Heart left ventricle (tissue), 16 donors: ENCODE data around the gene FPR2. TPM values are rescaled to one million over a fixed set of nuclear protein-coding genes. Genes with fewer than 3 reads are reported as not detected.
A peak's percentile ranks its signal among the peaks of the same experiment; 100 is the strongest.
"Not testable (repeated sequence)": the region's sequence is repeated elsewhere in the genome, so short reads cannot be mapped to it uniquely, and the experiment has no call there.

Experiments used
- ATAC-seq, 4 donors: fragments of 200-7000 bp; cut with Tn5 transposase; one replicate each; pipeline ENCODE4 v1.9.1; 2020 to 2022; ENCODE audit warnings: moderate library complexity in 4 of 4, mild to moderate bottlenecking in 3 of 4, moderate number of reproducible peaks in 1 of 4
- DNase-seq, 5 donors: peaks; one replicate each; pipeline ENCODE4 v3.0.0-alpha.2; 2020
- H3K27ac ChIP-seq, 12 donors: fragments of 200-600 bp; sonication (generic) in 4 of 12; one replicate each; pipeline versions ENCODE4 v1.5.0 to v1.8.0; 2016 to 2022; ENCODE audit warnings: mild to moderate bottlenecking in 2 of 12
- H3K27me3 ChIP-seq, 9 donors: fragments of 200-600 bp; sonication (generic) in 2 of 9; one replicate each; pipeline versions ENCODE4 v1.5.1 to v1.8.0; 2016 to 2022; ENCODE audit warnings: mild to moderate bottlenecking in 3 of 9
- H3K36me3 ChIP-seq, 9 donors: fragments of 200-600 bp; sonication (generic) in 2 of 9; one replicate each; pipeline versions ENCODE4 v1.5.0 to v1.8.0; 2018 to 2022; ENCODE audit warnings: mild to moderate bottlenecking in 2 of 9
- H3K4me1 ChIP-seq, 12 donors: fragments of 200-600 bp; sonication (generic) in 4 of 12; one replicate each; pipeline versions ENCODE4 v1.5.0 to v1.8.0; 2016 to 2022; ENCODE audit warnings: mild to moderate bottlenecking in 3 of 12
- H3K4me3 ChIP-seq, 12 donors: fragments of 200-600 bp; sonication (generic) in 4 of 12; one replicate each; pipeline versions ENCODE4 v1.5.0 to v1.8.0; 2017 to 2022; ENCODE audit warnings: mild to moderate bottlenecking in 9 of 12, moderate library complexity in 4 of 12
- H3K9me3 ChIP-seq, 12 donors: fragments of 200-600 bp; sonication (generic) in 4 of 12; one replicate each; pipeline versions ENCODE4 v1.5.0 to v1.8.0; 2016 to 2022; ENCODE audit warnings: mild to moderate bottlenecking in 1 of 12
- CTCF ChIP-seq, 12 donors: fragments of 200-600 bp; sonication (generic) in 4 of 12; IDR thresholded peaks; one replicate each; pipeline versions ENCODE4 v1.5.0 to v1.8.0; 2018 to 2022; ENCODE audit warnings: antibody characterized with exemption in 12 of 12, mild to moderate bottlenecking in 5 of 12
- POLR2A ChIP-seq, 2 donors: fragments of 450-650 bp; IDR thresholded peaks; one replicate each; pipeline ENCODE4 v1.6.1; 2017; ENCODE audit warnings: antibody characterized with exemption in 2 of 2, mild to moderate bottlenecking in 2 of 2, moderate library complexity in 2 of 2
- WGBS, 4 donors: extraction: QIAGEN DNeasy Blood & Tissue Kit in 2 of 4; methylation state at CpG; one replicate each; pipeline versions ENCODE4 v1.1.5 to v1.1.7; 2013 to 2018; 5-methylcytosine and 5-hydroxymethylcytosine counted together
- intact Hi-C, 10 donors: fragments of 100-400 bp; cut with DNase I; formaldehyde crosslinking; loops; one replicate each; pipeline versions ENCODE4 v1.11.1 to v1.14.2; 2022
- polyA plus RNA-seq, 2 donors: library from polyadenylated mRNA; stranded (reverse); fragments of 200-250 nt; gene quantifications; one replicate each; pipeline ENCODE4 v1.2.3, GENCODE V29; 2013
- total RNA-seq, 9 donors: library from RNA; depleted of rRNA in 2 of 9; stranded (reverse); fragments of >200 nt in 2 of 9; fragmentation: NEBNext Ultra II Directional in 3 of 9; extraction: Animal tissue kit (Norgen Biotek cat#: 25700) in 3 of 9; gene quantifications; one replicate each; pipeline versions ENCODE4 v1.1.0 to v1.2.4, GENCODE V29; 2016 to 2023
- donor health status: ischemic (EF 13 %, LVEDD 7.1; RV severe dilation, severe dysfunction).
- donor health status: healthy with polysubstance abuse.
- donor health status: DM: no; HTN: yes; CAD: no.
- donor health status: DM: no; HTN: no; CAD: no.
- donor health status: ischemic (EF 25% LVEDD 6.9; RV normal size, moderate dysfunction).
- donor health status: ischemic (EF 25% LVEDD 5.7; RV mildly dilated, moderate dysfunction).
- donor health status: healthy.
- donor health status: DM: yes; HTN: yes; CAD: no.
- donor health status: ischemic (EF 35%, LVEDD 5.7; RV mildly dilated, moderate dysfunction).
- donor health status: nonischemic (EF 11% LVEDD 7.7; RV severe dilation, severe dysfunction).
- donor health status: DM: yes; HTN: yes; CAD: no.
- donor health status: PGD.
- donor health status: ischemic (EF 29% LVEDD 5.4; RV normal size, mild dysfunction).
- donor health status: nonischemic (EF 23%, LVEDD 6.1; RV moderate dilation, normal function).

FPR2 gene
- total and polyA plus RNA-seq, 11 donors: 0.11 to 11.1 (median 0.80) TPM; not detected in 1

GRCh38 chr19:51735759-51736449, 25.1 kb upstream of the FPR2 start:
- Histone ChIP-seq H3K4me3 (peak overlapping the region in 1 of 12 donors; percentile 3), H3K36me3 (no peaks in the 10 kb centered on the region), H3K27me3 (peaks cover 0 to 51% (median 6%) of the 10 kb centered on the region in 9 donors), H3K27ac (no peak overlapping the region), H3K9me3 (peaks cover 0 to 1% (median 0%) of the 10 kb centered on the region in 12 donors), H3K4me1 (peaks cover 0 to 20% (median 0%) of the 10 kb centered on the region in 12 donors)
- 55 to 66% (median 57%) methylated on average over 10 of the region's 10 CpGs for WGBS, 4 donors
- no peak for TF ChIP-seq CTCF (IDR thresholded peaks at IDR 0.05)
- no peak for TF ChIP-seq POLR2A (IDR thresholded peaks at IDR 0.05)
- ATAC-seq: peak; percentile 83 to 93 (median 90)
- intact Hi-C loops: no loop called here
- peak; percentile 42 to 77 (median 57) for DNase-seq

- H3K27ac ChIP-seq: no peak overlapping the region
- 90 to 95% (median 93%) methylated on average over 3 of the region's 3 CpGs for WGBS, 4 donors
- H3K27me3 ChIP-seq: peaks cover 0 to 51% (median 6%) of the 10 kb centered on the region in 9 donors
- H3K36me3 ChIP-seq: no peaks in the 10 kb centered on the region
- no peaks in the 10 kb centered on the region for H3K9me3 ChIP-seq
- intact Hi-C loops: no loop called here
- H3K4me1 ChIP-seq: peaks cover 0 to 20% (median 0%) of the 10 kb centered on the region in 12 donors
- no peak for ATAC-seq
- H3K4me3 ChIP-seq: no peak overlapping the region
- TF ChIP-seq CTCF (IDR thresholded peaks at IDR 0.05) (no peak), POLR2A (IDR thresholded peaks at IDR 0.05) (no peak)
- no peak for DNase-seq
These were observed 23.6 kb upstream of the FPR2 start for GRCh38 chr19:51737389-51737788.

GRCh38 chr19:51737924-51738323, 23.1 kb upstream of the FPR2 start:
- TF ChIP-seq CTCF (IDR thresholded peaks at IDR 0.05) (no peak), POLR2A (IDR thresholded peaks at IDR 0.05) (no peak)
- Histone ChIP-seq H3K27ac (no peak overlapping the region), H3K4me3 (no peak overlapping the region), H3K9me3 (no peaks in the 10 kb centered on the region), H3K4me1 (peaks cover 0 to 20% (median 0%) of the 10 kb centered on the region in 12 donors), H3K36me3 (no peaks in the 10 kb centered on the region), H3K27me3 (peaks cover 0 to 55% (median 6%) of the 10 kb centered on the region in 9 donors)
- WGBS, 4 donors: 70 to 85% (median 75%) methylated on average over 2 of the region's 2 CpGs
- ATAC-seq (no peak), DNase-seq (no peak)
- intact Hi-C loops: no loop called here

GRCh38 chr19:51738523-51738922, 22.5 kb upstream of the FPR2 start:
- H3K9me3 ChIP-seq, intact Hi-C loops, DNase-seq, H3K4me3 ChIP-seq, H3K27ac ChIP-seq, ATAC-seq, H3K36me3 ChIP-seq: not testable (repeated sequence)
- 88 to 93% (median 90%) methylated on average over 10 of the region's 10 CpGs for WGBS, 4 donors
- Histone ChIP-seq H3K27me3 (peaks cover 0 to 55% (median 6%) of the 10 kb centered on the region in 9 donors), H3K4me1 (peaks cover 0 to 20% (median 0%) of the 10 kb centered on the region in 12 donors)
